NT2/D1 (cell line): ENCODE results near the gene SNURF.
A peak's percentile ranks its signal among the peaks of the same experiment; 100 is the strongest.
"Not testable (repeated sequence)": the region's sequence is repeated elsewhere in the genome, so short reads cannot be mapped to it uniquely, and the experiment has no call there.

Experiments
- DNase-seq: peaks from one replicate; pipeline ENCODE4 v3.0.0-alpha.2; 2011; ENCODE audit warnings: low read depth, low spot score
- H3K27me3 ChIP-seq: 2 replicates; pipeline ENCODE4 v1.6.0; 2011; ENCODE audit warnings: mild to moderate bottlenecking; ENCODE audit not compliant: insufficient read length, insufficient read depth
- H3K36me3 ChIP-seq: 2 replicates; pipeline ENCODE4 v1.6.1; 2011; ENCODE audit warnings: mild to moderate bottlenecking, low read length, mixed read lengths; ENCODE audit not compliant: insufficient read depth, insufficient read length
- H3K4me1 ChIP-seq: 2 replicates; pipeline ENCODE4 v1.5.1; 2011; ENCODE audit not compliant: insufficient read depth, insufficient read length
- H3K4me3 ChIP-seq: 2 replicates; pipeline ENCODE4 v1.5.1; 2011; ENCODE audit warnings: low read depth; ENCODE audit not compliant: insufficient read length
- H3K9ac ChIP-seq: 2 replicates; pipeline ENCODE4 v1.6.0; 2011; ENCODE audit warnings: low read depth; ENCODE audit not compliant: insufficient read length
- H3K9me3 ChIP-seq: 2 replicates; pipeline ENCODE4 v1.5.1; 2011; ENCODE audit warnings: mild to moderate bottlenecking, low read length; ENCODE audit not compliant: insufficient read depth
- SUZ12 ChIP-seq: IDR thresholded peaks from 2 replicates; pipeline ENCODE4 v1.6.1; 2011; ENCODE audit not compliant: insufficient read length, insufficient read depth; ENCODE audit errors: extremely low read depth
- YY1 ChIP-seq: IDR thresholded peaks from 2 replicates; pipeline ENCODE4 v1.6.1; 2011; ENCODE audit not compliant: insufficient read length, insufficient read depth
- ZNF274 ChIP-seq: IDR thresholded peaks from 2 replicates; pipeline ENCODE4 v1.6.1; 2011; ENCODE audit warnings: mild to moderate bottlenecking, low read depth, low read length

The SNURF gene

GRCh38 chr15:24954783-24955530 is at the start of gene SNURF, which contains the start of gene SNRPN:
SNURF (plus strand) TSS chr15:24954987; CDS start chr15:24955049, 62 bp downstream.
SNRPN (plus strand) TSS chr15:24954987; CDS start chr15:24974454, 19,467 bp downstream.
- DNase-seq = peak; percentile 64
- H3K9me3 ChIP-seq = no peaks in the 10 kb centered on the region
- peaks cover 14% of the 10 kb centered on the region for H3K36me3 ChIP-seq
- TF ChIP-seq YY1 = no peak
- no peak for TF ChIP-seq SUZ12
- TF ChIP-seq ZNF274 = no peak
- H3K4me1 ChIP-seq = no peaks in the 10 kb centered on the region
- H3K27me3 ChIP-seq = no peaks in the 10 kb centered on the region
- H3K9ac ChIP-seq = peak within 1 kb of the TSS; percentile 98
- peak within 1 kb of the TSS; percentile 99 for H3K4me3 ChIP-seq

- Histone ChIP-seq H3K9me3 (no peaks in the 10 kb centered on the region), H3K4me3 (no peak overlapping the region), H3K27me3 (no peaks in the 10 kb centered on the region), H3K36me3 (peaks cover 13% of the 10 kb centered on the region), H3K4me1 (no peaks in the 10 kb centered on the region), H3K9ac (no peak overlapping the region)
- TF ChIP-seq YY1 (no peak), ZNF274 (no peak), SUZ12 (no peak)
- DNase-seq = no peak
These were observed 38.3 kb upstream of the SNURF start for GRCh38 chr15:24916305-24917009.

GRCh38 chr15:24917431-24917830 is 37.4 kb upstream of the SNURF start:
- H3K9me3 ChIP-seq = no peaks in the 10 kb centered on the region
- no peaks in the 10 kb centered on the region for H3K27me3 ChIP-seq
- no peaks in the 10 kb centered on the region for H3K4me1 ChIP-seq
- H3K36me3 ChIP-seq = peaks cover 10% of the 10 kb centered on the region
- TF ChIP-seq SUZ12 (no peak), ZNF274 (no peak)
- no peak for DNase-seq
- H3K9ac ChIP-seq = no peak overlapping the region
- H3K4me3 ChIP-seq = no peak overlapping the region

GRCh38 chr15:24919446-24919845 is 35.3 kb upstream of the SNURF start:
- no peak for DNase-seq
- H3K9me3 ChIP-seq = no peaks in the 10 kb centered on the region
- H3K4me1 ChIP-seq = no peaks in the 10 kb centered on the region
- no peak overlapping the region for H3K4me3 ChIP-seq
- H3K27me3 ChIP-seq = no peaks in the 10 kb centered on the region
- no peak for TF ChIP-seq ZNF274
- TF ChIP-seq YY1 = no peak
- no peak for TF ChIP-seq SUZ12
- no peak overlapping the region for H3K9ac ChIP-seq
- H3K36me3 ChIP-seq = peaks cover 8% of the 10 kb centered on the region

GRCh38 chr15:24922781-24923180 is 32.0 kb upstream of the SNURF start:
- not testable (repeated sequence) for H3K27me3 ChIP-seq, H3K36me3 ChIP-seq, H3K4me3 ChIP-seq, H3K9me3 ChIP-seq, DNase-seq, H3K4me1 ChIP-seq, H3K9ac ChIP-seq

- no peak for DNase-seq
- Histone ChIP-seq H3K27me3 (no peaks in the 10 kb centered on the region), H3K4me3 (no peak overlapping the region), H3K9ac (no peak overlapping the region), H3K36me3 (peaks cover 8% of the 10 kb centered on the region), H3K4me1 (no peaks in the 10 kb centered on the region), H3K9me3 (no peaks in the 10 kb centered on the region)
- no peak for TF ChIP-seq ZNF274
These were observed 30.6 kb upstream of the SNURF start for GRCh38 chr15:24924153-24924552.

- H3K9me3 ChIP-seq = no peaks in the 10 kb centered on the region
- no peak overlapping the region for H3K4me3 ChIP-seq
- peaks cover 8% of the 10 kb centered on the region for H3K36me3 ChIP-seq
- H3K9ac ChIP-seq = no peak overlapping the region
- no peak for TF ChIP-seq YY1
- TF ChIP-seq SUZ12 = no peak
- TF ChIP-seq ZNF274 = no peak
- no peaks in the 10 kb centered on the region for H3K27me3 ChIP-seq
- no peak for DNase-seq
- H3K4me1 ChIP-seq = no peaks in the 10 kb centered on the region
These were observed 30.2 kb upstream of the SNURF start for GRCh38 chr15:24924621-24925020.

- H3K9ac ChIP-seq, H3K36me3 ChIP-seq, H3K9me3 ChIP-seq, H3K4me1 ChIP-seq, H3K27me3 ChIP-seq, DNase-seq, H3K4me3 ChIP-seq: not testable (repeated sequence)
These were observed 22.7 kb upstream of the SNURF start for GRCh38 chr15:24931874-24932732.
